OCI-LY3 (cell line): ENCODE results near the gene VASH1.
"Not testable (repeated sequence)": the region's sequence is repeated elsewhere in the genome, so short reads cannot be mapped to it uniquely, and the experiment has no call there.

ENCODE experiments used
- H2AFZ ChIP-seq: fragments of 200-600, 300-600 bp; shearing (Covaris generic); 2 replicates; pipeline ENCODE4 v1.6.0; 2014; ENCODE audit warnings: antibody characterized with exemption, low read depth, low read length
- H3K27ac ChIP-seq: fragments of 200-600, 300-600 bp; sonication (generic); 2 replicates; pipeline ENCODE4 v1.5.1; 2014; ENCODE audit warnings: mild to moderate bottlenecking, low read length, moderate library complexity, mixed read lengths
- H3K27me3 ChIP-seq: fragments of 200-600, 300-600 bp; sonication (generic); 2 replicates; pipeline ENCODE4 v1.6.1; 2014; ENCODE audit warnings: low read depth, low read length, mixed read lengths
- H3K36me3 ChIP-seq: fragments of 200-600, 300-600 bp; sonication (generic); replicated peaks from 2 replicates; pipeline ENCODE3; 2014; ENCODE audit warnings: low read depth, low read length, mixed read lengths
- H3K4me1 ChIP-seq: fragments of 300-600, 200-600 bp; sonication (generic); 2 replicates; pipeline ENCODE4 v1.6.1; 2014; ENCODE audit warnings: low read length, mixed read lengths
- H3K4me2 ChIP-seq: fragments of 200-600, 300-600 bp; sonication (generic); 2 replicates; pipeline ENCODE4 v1.6.1; 2014; ENCODE audit warnings: low read length, mixed read lengths
- H3K4me3 ChIP-seq: fragments of 300-600, 200-600 bp; sonication (generic); 2 replicates; pipeline ENCODE4 v1.5.1; 2014; ENCODE audit warnings: antibody characterized with exemption, mild to moderate bottlenecking, low read length, moderate library complexity
- H3K79me2 ChIP-seq: fragments of 300-600, 200-600 bp; shearing (Covaris generic); 2 replicates; pipeline ENCODE4 v1.6.1; 2014; ENCODE audit warnings: mild to moderate bottlenecking, low read length, mixed read lengths
- H3K9ac ChIP-seq: fragments of 300-600, 200-600 bp; shearing (Covaris generic); 2 replicates; pipeline ENCODE4 v1.6.0; 2014; ENCODE audit warnings: mild to moderate bottlenecking, low read length, moderate library complexity
- H3K9me3 ChIP-seq: fragments of 200-600, 300-600 bp; shearing (Covaris generic); 2 replicates; pipeline ENCODE4 v1.6.1; 2014; ENCODE audit warnings: low read length, mixed read lengths; ENCODE audit not compliant: insufficient read depth
- H4K20me1 ChIP-seq: fragments of 200-600, 300-600 bp; sonication (generic); 2 replicates; pipeline ENCODE4 v1.6.1; 2016; ENCODE audit warnings: low read length, mixed read lengths; ENCODE audit not compliant: insufficient read depth
- CTCF ChIP-seq: fragments of 200-600, 300-600 bp; sonication (generic); IDR thresholded peaks from 2 replicates; pipeline ENCODE4 v1.5.1; 2014; ENCODE audit warnings: antibody characterized with exemption, low read length, low read depth
- EZH2phosphoT487 ChIP-seq: fragments of 200-600 bp; shearing (Covaris generic); IDR thresholded peaks from 2 replicates; pipeline ENCODE4 v1.6.1; 2018; ENCODE audit warnings: antibody characterized with exemption, mixed run types, low read depth

The VASH1 gene

DNA sequence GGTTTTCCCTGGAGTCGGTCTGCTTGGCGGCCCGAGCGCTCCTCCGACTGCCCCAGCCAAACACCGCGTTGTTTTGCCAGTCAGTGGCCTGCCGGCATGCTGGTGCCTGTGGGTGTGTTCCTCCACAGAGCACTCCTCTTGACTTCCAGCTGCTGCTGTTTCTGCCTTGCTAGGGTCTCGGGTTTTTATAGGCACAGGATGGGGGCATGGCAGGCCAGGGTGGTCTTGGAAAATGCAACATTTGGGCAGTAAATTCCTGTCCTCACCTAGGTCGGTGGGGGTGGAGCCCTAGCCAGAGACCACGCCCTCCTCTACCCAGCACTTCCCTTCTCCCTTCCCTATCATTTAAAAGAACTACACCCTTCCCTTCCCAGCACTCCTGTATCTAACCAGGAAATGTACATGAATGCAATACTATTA is 34.7 kb upstream of the VASH1 start:
- Histone ChIP-seq H3K27me3 (peaks cover 12% of the 10 kb centered on the region; the same call in 1 of the 2 replicates), H3K4me1 (no peaks in the 10 kb centered on the region), H3K4me2 (no peak overlapping the region), H4K20me1 (no peaks in the 10 kb centered on the region), H3K4me3 (no peak overlapping the region), H2AFZ (no peak overlapping the region), H3K9me3 (no peaks in the 10 kb centered on the region), H3K27ac (no peak overlapping the region), H3K36me3 (no peaks in the 10 kb centered on the region), H3K79me2 (no peaks in the 10 kb centered on the region), H3K9ac (no peak overlapping the region)
- TF ChIP-seq EZH2phosphoT487 = no peak

- no peak overlapping the region for H3K4me2 ChIP-seq
- TF ChIP-seq CTCF = no peak
- TF ChIP-seq EZH2phosphoT487 = no peak
- no peaks in the 10 kb centered on the region for H3K36me3 ChIP-seq
- H3K9me3 ChIP-seq = no peaks in the 10 kb centered on the region
- H2AFZ ChIP-seq = no peak overlapping the region
- H3K27ac ChIP-seq = no peak overlapping the region
- peaks cover 12% of the 10 kb centered on the region; the same call in 1 of the 2 replicates for H3K27me3 ChIP-seq
- no peak overlapping the region for H3K4me3 ChIP-seq
- no peaks in the 10 kb centered on the region for H4K20me1 ChIP-seq
- no peaks in the 10 kb centered on the region for H3K4me1 ChIP-seq
- no peaks in the 10 kb centered on the region for H3K79me2 ChIP-seq
- H3K9ac ChIP-seq = no peak overlapping the region
Measured at GRCh38 chr14:76727384-76727783, 33.9 kb upstream of the VASH1 start.

DNA sequence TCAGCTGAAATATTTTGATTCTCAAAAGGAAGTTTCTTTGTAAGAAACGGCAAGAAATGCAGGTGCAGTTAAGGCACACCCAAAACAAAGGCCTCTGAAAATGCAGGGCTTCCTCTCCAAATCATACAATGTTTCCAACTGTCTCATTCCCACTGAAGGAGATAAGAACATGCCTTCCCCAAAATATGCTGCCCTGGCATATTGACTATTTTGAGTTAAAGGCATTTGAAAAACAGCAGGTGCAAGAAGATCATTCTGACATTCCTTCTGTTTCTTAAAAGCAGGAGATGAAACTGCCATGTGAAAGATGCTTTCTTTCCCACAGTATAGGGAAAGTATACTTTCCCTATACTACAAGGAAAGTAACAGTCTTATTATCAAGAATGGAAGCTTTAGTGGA is 33.4 kb upstream of the VASH1 start:
- H3K4me2 ChIP-seq = no peak overlapping the region
- no peaks in the 10 kb centered on the region for H4K20me1 ChIP-seq
- H3K36me3 ChIP-seq = no peaks in the 10 kb centered on the region
- H3K9ac ChIP-seq = no peak overlapping the region
- H3K79me2 ChIP-seq = no peaks in the 10 kb centered on the region
- H3K27me3 ChIP-seq = peaks cover 12% of the 10 kb centered on the region; the same call in 1 of the 2 replicates
- no peak overlapping the region for H3K27ac ChIP-seq
- H3K4me3 ChIP-seq = no peak overlapping the region
- no peaks in the 10 kb centered on the region for H3K9me3 ChIP-seq
- TF ChIP-seq EZH2phosphoT487 = no peak
- TF ChIP-seq CTCF = no peak
- H2AFZ ChIP-seq = no peak overlapping the region
- no peaks in the 10 kb centered on the region for H3K4me1 ChIP-seq

- Histone ChIP-seq H3K27ac (no peak overlapping the region), H2AFZ (no peak overlapping the region), H3K79me2 (no peaks in the 10 kb centered on the region), H3K4me1 (no peaks in the 10 kb centered on the region), H3K4me2 (no peak overlapping the region), H3K36me3 (no peaks in the 10 kb centered on the region), H3K9me3 (no peaks in the 10 kb centered on the region), H4K20me1 (no peaks in the 10 kb centered on the region), H3K27me3 (peaks cover 12% of the 10 kb centered on the region; the same call in 1 of the 2 replicates), H3K9ac (no peak overlapping the region), H3K4me3 (no peak overlapping the region)
- TF ChIP-seq CTCF = no peak
- TF ChIP-seq EZH2phosphoT487 = no peak
Measured at GRCh38 chr14:76729258-76729657, 32.0 kb upstream of the VASH1 start.

DNA sequence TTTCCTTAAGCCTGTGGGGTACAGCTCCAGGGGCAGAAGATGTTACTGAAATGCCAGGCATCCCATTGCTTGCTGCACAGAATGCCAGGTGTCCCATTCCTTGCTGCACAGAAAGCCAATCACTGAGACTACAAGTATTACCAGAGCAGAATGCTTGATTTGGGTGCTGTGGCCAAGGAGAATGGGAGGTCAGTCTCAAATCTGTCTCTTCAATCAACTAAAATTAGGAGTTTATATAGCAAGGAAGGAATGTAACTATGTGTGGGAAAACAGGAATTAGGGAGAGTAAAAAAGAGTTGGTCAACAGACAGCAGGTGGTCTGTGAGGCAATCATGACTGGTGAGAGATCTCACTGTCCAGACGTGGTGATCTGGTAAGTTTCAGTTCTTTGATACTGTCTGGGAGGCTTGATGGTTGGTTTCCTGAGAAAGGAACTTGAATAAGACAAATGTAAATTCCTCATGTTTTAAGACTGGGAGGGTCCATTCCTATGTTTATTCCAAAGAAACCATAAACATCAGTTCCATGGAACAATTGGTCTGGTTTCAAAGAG is 31.2 kb upstream of the VASH1 start:
- Histone ChIP-seq H4K20me1 (no peaks in the 10 kb centered on the region), H3K79me2 (no peaks in the 10 kb centered on the region), H3K36me3 (no peaks in the 10 kb centered on the region), H3K9me3 (no peaks in the 10 kb centered on the region), H3K27me3 (peaks cover 8% of the 10 kb centered on the region; the same call in 1 of the 2 replicates), H2AFZ (no peak overlapping the region), H3K4me3 (no peak overlapping the region), H3K4me1 (no peaks in the 10 kb centered on the region), H3K9ac (no peak overlapping the region), H3K4me2 (no peak overlapping the region), H3K27ac (no peak overlapping the region)
- TF ChIP-seq CTCF (no peak), EZH2phosphoT487 (no peak)

DNA sequence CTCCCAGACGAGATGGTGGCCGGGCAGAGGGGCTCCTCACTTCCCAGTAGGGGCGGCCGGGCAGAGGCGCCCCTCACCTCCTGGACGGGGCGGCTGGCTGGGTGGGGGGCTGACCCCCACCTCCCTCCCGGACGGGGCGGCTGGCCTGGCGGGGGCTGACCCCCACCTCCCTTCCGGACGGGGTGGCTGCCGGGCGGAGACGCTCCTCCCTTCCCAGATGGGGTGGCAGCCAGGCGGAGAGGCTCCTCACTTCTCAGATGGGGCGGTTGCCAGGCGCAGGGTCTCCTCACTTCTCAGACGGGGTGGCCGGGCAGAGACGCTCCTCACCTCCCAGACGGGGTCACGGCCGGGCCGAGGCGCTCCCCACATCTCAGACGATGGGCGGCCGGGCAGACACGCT is 26.8 kb upstream of the VASH1 start:
- not testable (repeated sequence) for H3K27me3 ChIP-seq

More for the DNA sequence above, 26.8 kb upstream of the VASH1 start:
- not testable (repeated sequence) for H3K36me3 ChIP-seq, H3K9ac ChIP-seq, H2AFZ ChIP-seq, H4K20me1 ChIP-seq, H3K4me1 ChIP-seq, H3K79me2 ChIP-seq, H3K4me2 ChIP-seq, H3K9me3 ChIP-seq, H3K4me3 ChIP-seq, H3K27ac ChIP-seq
